GM12891 (cell line): Measurements from ENCODE around the gene ZNF41.

Experiments used
- POLR2A ChIP-seq: IDR thresholded peaks from 2 replicates; pipeline ENCODE4 v1.6.1; 2011; ENCODE audit warnings: low read depth, low read length, control low read depth
- POLR2AphosphoS5 ChIP-seq: IDR thresholded peaks from 2 replicates; pipeline ENCODE4 v1.6.1; 2011; ENCODE audit warnings: low read depth, low read length, control low read depth
- POU2F2 ChIP-seq: IDR thresholded peaks from 2 replicates; pipeline ENCODE4 v1.6.1; 2011; ENCODE audit warnings: low read depth, mild to moderate bottlenecking, control low read depth, low read length, moderate library complexity
- SPI1 ChIP-seq: IDR thresholded peaks from 2 replicates; pipeline ENCODE4 v1.6.1; 2011; ENCODE audit warnings: low read depth, low read length, control low read depth
- TAF1 ChIP-seq: IDR thresholded peaks from 2 replicates; pipeline ENCODE4 v1.6.1; 2011; ENCODE audit warnings: low read depth, low read length, control low read depth

- no peak for TF ChIP-seq POLR2AphosphoS5
- no peak for TF ChIP-seq TAF1
- no peak for TF ChIP-seq POLR2A
- no peak for TF ChIP-seq POU2F2
- TF ChIP-seq SPI1 = no peak
Observed at GRCh38 chrX:47499293-47499692, 16.3 kb upstream of the ZNF41 start.
